ENCODE results near the gene BPGM.
"Not testable (repeated sequence)": the region's sequence is repeated elsewhere in the genome, so short reads cannot be mapped to it uniquely, and the experiment has no call there.

BPGM gene

GRCh38 chr7:134632052-134632451, 14.6 kb upstream of the BPGM start:
- no peak for DNase-seq (ENCODE audit: low spot score)

- DNase-seq (ENCODE audit: low spot score) = peak; percentile 58
Measured at GRCh38 chr7:134632937-134633540, 13.6 kb upstream of the BPGM start.

- DNase-seq (ENCODE audit: low spot score) = no peak
Measured at GRCh38 chr7:134636008-134636449, 10.6 kb upstream of the BPGM start.

- DNase-seq (ENCODE audit: low spot score) = no peak
Measured at GRCh38 chr7:134637441-134637840, 9.2 kb upstream of the BPGM start.

GRCh38 chr7:134637934-134638719, 8.5 kb upstream of the BPGM start:
- DNase-seq (ENCODE audit: low spot score) = no peak

- DNase-seq (ENCODE audit: low spot score) = peak; percentile 53
Measured at GRCh38 chr7:134639061-134639460, 7.6 kb upstream of the BPGM start.

- DNase-seq (ENCODE audit: low spot score) = no peak
Measured at GRCh38 chr7:134639683-134640279, 6.9 kb upstream of the BPGM start.

- DNase-seq (ENCODE audit: low spot score) = no peak
Measured at GRCh38 chr7:134640842-134641715, 5.6 kb upstream of the BPGM start.

GRCh38 chr7:134641981-134642380, 4.7 kb upstream of the BPGM start:
- not testable (repeated sequence) for DNase-seq (ENCODE audit: low spot score)

GRCh38 chr7:134643131-134643530, 3.5 kb upstream of the BPGM start:
- DNase-seq (ENCODE audit: low spot score) = no peak

GRCh38 chr7:134645478-134645877, 1.2 kb upstream of the BPGM start:
- DNase-seq (ENCODE audit: low spot score) = no peak

- DNase-seq (ENCODE audit: low spot score) = no peak
Measured at GRCh38 chr7:134645935-134646334, 718 bp upstream of the BPGM start.

- DNase-seq (ENCODE audit: low spot score) = no peak
Measured at GRCh38 chr7:134648456-134648855, 1.8 kb downstream of the BPGM start.

- no peak for DNase-seq (ENCODE audit: low spot score)
Measured at GRCh38 chr7:134649226-134649775, 2.6 kb downstream of the BPGM start.

- DNase-seq (ENCODE audit: low spot score) = no peak
Measured at GRCh38 chr7:134651991-134652390, 5.3 kb downstream of the BPGM start.

- DNase-seq (ENCODE audit: low spot score) = no peak
Measured at GRCh38 chr7:134654104-134654775, 7.6 kb downstream of the BPGM start.

GRCh38 chr7:134657526-134657925, 10.9 kb downstream of the BPGM start:
- DNase-seq (ENCODE audit: low spot score) = no peak

- DNase-seq (ENCODE audit: low spot score) = peak; percentile 15
Measured at GRCh38 chr7:134660242-134660785, 13.7 kb downstream of the BPGM start.

- peak; percentile 25 for DNase-seq (ENCODE audit: low spot score)
Measured at GRCh38 chr7:134660961-134661376, 14.3 kb downstream of the BPGM start.

- DNase-seq (ENCODE audit: low spot score) = no peak
Measured at GRCh38 chr7:134662166-134662870, 15.7 kb downstream of the BPGM start.

GRCh38 chr7:134662871-134663205, 16.2 kb downstream of the BPGM start:
- no peak for DNase-seq (ENCODE audit: low spot score)

Data from pons (tissue), 1 donor.